Measurements from ENCODE around the gene SYS1.

The SYS1 gene

DNA sequence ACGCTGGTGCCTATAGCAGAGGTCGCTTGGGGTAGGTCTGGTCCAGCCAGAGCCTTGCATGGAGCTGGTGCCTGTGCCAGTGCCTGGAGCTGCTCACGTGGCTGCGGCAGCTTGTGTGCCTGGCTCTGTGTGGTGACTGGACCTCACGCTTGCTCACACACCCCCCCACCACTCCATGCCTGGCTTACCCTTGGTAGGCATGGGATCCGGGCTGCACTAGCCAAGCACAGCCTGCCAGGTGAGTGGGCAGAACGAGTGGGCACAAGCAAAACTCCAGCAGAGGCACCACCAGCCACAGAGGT lies 32.1 kb downstream of the SYS1 start:
- Histone ChIP-seq H3K79me2 (ENCODE audit: control insufficient read depth, insufficient read depth, low read length, poor library complexity) (no peaks in the 10 kb centered on the region), H3K4me2 (ENCODE audit: low read length) (no peak overlapping the region), H2AFZ (ENCODE audit: insufficient read depth, low read length, poor library complexity) (no peak overlapping the region), H3K4me3 (ENCODE audit: low read depth, low read length) (no peak overlapping the region), H3K23ac (ENCODE audit: low read length) (no peak overlapping the region), H3K9me3 (ENCODE audit: insufficient read depth, low read depth, low read length) (no peaks in the 10 kb centered on the region), H4K8ac (ENCODE audit: low read depth, low read length) (no peak overlapping the region), H3K18ac (ENCODE audit: low read length) (no peak overlapping the region), H3K9ac (ENCODE audit: low read length) (no peak overlapping the region), H3K27ac (ENCODE audit: low read depth, low read length) (no peak overlapping the region), H3K27me3 (ENCODE audit: insufficient read depth, low read length) (no peaks in the 10 kb centered on the region), H2AK5ac (ENCODE audit: low read length) (no peak overlapping the region), H3K36me3 (ENCODE audit: control insufficient read depth in 1 of 2, insufficient read depth in 2 of 2, low read length in 2 of 2) (no peaks in the 10 kb centered on the region), H3K79me1 (ENCODE audit: low read length) (no peaks in the 10 kb centered on the region), H2BK5ac (ENCODE audit: low read depth, low read length, poor library complexity) (no peak overlapping the region), H3K4me1 (ENCODE audit: control insufficient read depth in 1 of 2, insufficient read depth in 2 of 2, low read length in 2 of 2) (no peaks in the 10 kb centered on the region), H2BK120ac (ENCODE audit: insufficient read depth, low read length, poor library complexity) (no peak overlapping the region), H2BK12ac (ENCODE audit: low read length) (no peak overlapping the region), H3K14ac (ENCODE audit: low read length) (no peak overlapping the region), H4K91ac (ENCODE audit: low read depth, low read length) (no peak overlapping the region), H3K4ac (ENCODE audit: low read depth, low read length) (no peak overlapping the region), H4K12ac (ENCODE audit: low read depth, low read length) (no peak overlapping the region)
- no CpG with 5 or more reads among the region's 7 CpGs for WGBS (ENCODE audit: extremely low coverage, insufficient coverage, insufficient read length)
- DNase-seq: no peak

DNA sequence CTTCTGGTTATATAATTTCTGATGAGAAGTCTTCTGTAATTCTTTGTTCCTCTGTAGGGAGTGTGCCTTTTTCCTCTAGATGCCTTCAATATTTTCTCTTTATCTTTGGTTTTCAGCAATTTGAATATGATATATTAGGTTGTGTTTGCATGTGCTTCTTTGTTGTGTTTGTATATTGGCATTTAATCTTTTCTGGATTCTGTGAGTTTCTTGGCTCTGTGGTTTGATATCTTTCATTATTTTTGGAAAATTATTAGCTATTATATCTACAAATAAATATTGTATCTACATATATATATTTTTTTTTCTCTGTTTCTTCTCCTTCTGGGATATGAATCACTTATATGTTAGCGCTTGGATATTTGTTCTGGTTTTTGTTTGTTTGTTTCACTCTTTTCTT lies 36.1 kb downstream of the SYS1 start:
- Histone ChIP-seq H3K4me2 (ENCODE audit: low read length) (no peak overlapping the region), H3K9me3 (ENCODE audit: insufficient read depth, low read depth, low read length) (peaks cover 6% of the 10 kb centered on the region), H3K79me2 (ENCODE audit: control insufficient read depth, insufficient read depth, low read length, poor library complexity) (no peaks in the 10 kb centered on the region), H3K27me3 (ENCODE audit: insufficient read depth, low read length) (no peaks in the 10 kb centered on the region), H4K91ac (ENCODE audit: low read depth, low read length) (no peak overlapping the region), H3K4ac (ENCODE audit: low read depth, low read length) (no peak overlapping the region), H4K8ac (ENCODE audit: low read depth, low read length) (no peak overlapping the region), H3K4me3 (ENCODE audit: low read depth, low read length) (no peak overlapping the region), H2BK120ac (ENCODE audit: insufficient read depth, low read length, poor library complexity) (no peak overlapping the region), H2BK12ac (ENCODE audit: low read length) (no peak overlapping the region), H3K9ac (ENCODE audit: low read length) (no peak overlapping the region), H4K12ac (ENCODE audit: low read depth, low read length) (no peak overlapping the region), H3K36me3 (ENCODE audit: control insufficient read depth in 1 of 2, insufficient read depth in 2 of 2, low read length in 2 of 2) (no peaks in the 10 kb centered on the region), H2AFZ (ENCODE audit: insufficient read depth, low read length, poor library complexity) (no peak overlapping the region), H2BK5ac (ENCODE audit: low read depth, low read length, poor library complexity) (no peak overlapping the region), H3K23ac (ENCODE audit: low read length) (no peak overlapping the region), H3K27ac (ENCODE audit: low read depth, low read length) (no peak overlapping the region), H3K18ac (ENCODE audit: low read length) (no peak overlapping the region), H3K4me1 (ENCODE audit: control insufficient read depth in 1 of 2, insufficient read depth in 2 of 2, low read length in 2 of 2) (no peaks in the 10 kb centered on the region), H2AK5ac (ENCODE audit: low read length) (no peak overlapping the region), H3K14ac (ENCODE audit: low read length) (no peak overlapping the region), H3K79me1 (ENCODE audit: low read length) (no peaks in the 10 kb centered on the region)
- DNase-seq: no peak
- no CpG with 5 or more reads among the region's 1 CpG for WGBS (ENCODE audit: extremely low coverage, insufficient coverage, insufficient read length)

DNA sequence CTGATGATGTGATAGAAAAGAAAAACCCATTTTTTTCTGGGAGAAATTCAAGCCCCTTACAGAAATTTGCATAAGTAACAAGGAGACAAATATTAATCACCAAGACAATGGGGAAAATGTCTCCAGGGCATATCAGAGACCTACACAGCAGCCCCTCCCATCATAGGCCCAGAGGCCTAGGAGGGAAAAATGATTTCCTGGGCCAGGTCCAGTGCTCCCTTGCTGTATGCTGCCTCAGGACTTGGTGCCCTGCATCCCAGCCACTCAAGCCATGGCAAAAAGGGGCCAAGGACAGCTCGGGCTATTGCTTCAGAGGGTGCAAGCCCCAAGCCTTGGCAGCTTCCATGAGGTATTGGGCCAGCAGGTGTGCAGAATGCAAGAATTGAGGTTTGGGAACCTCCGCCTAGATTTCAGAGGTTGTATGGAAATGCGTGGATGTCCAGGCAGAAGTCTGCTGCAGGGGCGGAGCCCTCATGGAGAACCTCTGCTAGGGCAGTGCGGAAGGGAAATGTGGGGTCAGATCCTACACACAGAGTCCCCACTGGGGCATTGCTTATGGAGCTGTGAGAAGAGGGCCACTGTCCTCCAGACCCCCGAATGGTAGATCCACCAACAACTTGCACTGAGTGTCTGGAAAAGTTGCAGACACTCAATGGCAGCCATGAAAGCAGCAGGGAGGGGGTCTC lies 37.5 kb downstream of the SYS1 start:
- Histone ChIP-seq H3K27me3 (ENCODE audit: insufficient read depth, low read length) (no peaks in the 10 kb centered on the region), H3K14ac (ENCODE audit: low read length) (no peak overlapping the region), H3K4me3 (ENCODE audit: low read depth, low read length) (no peak overlapping the region), H2BK120ac (ENCODE audit: insufficient read depth, low read length, poor library complexity) (no peak overlapping the region), H2BK12ac (ENCODE audit: low read length) (no peak overlapping the region), H3K79me2 (ENCODE audit: control insufficient read depth, insufficient read depth, low read length, poor library complexity) (no peaks in the 10 kb centered on the region), H4K8ac (ENCODE audit: low read depth, low read length) (no peak overlapping the region), H3K4me2 (ENCODE audit: low read length) (no peak overlapping the region), H3K23ac (ENCODE audit: low read length) (no peak overlapping the region), H3K4ac (ENCODE audit: low read depth, low read length) (no peak overlapping the region), H2AFZ (ENCODE audit: insufficient read depth, low read length, poor library complexity) (no peak overlapping the region), H3K9ac (ENCODE audit: low read length) (no peak overlapping the region), H3K79me1 (ENCODE audit: low read length) (no peaks in the 10 kb centered on the region), H4K91ac (ENCODE audit: low read depth, low read length) (no peak overlapping the region), H3K9me3 (ENCODE audit: insufficient read depth, low read depth, low read length) (peaks cover 6% of the 10 kb centered on the region), H3K18ac (ENCODE audit: low read length) (no peak overlapping the region), H3K36me3 (ENCODE audit: control insufficient read depth in 1 of 2, insufficient read depth in 2 of 2, low read length in 2 of 2) (no peaks in the 10 kb centered on the region), H3K27ac (ENCODE audit: low read depth, low read length) (no peak overlapping the region), H4K12ac (ENCODE audit: low read depth, low read length) (no peak overlapping the region), H3K4me1 (ENCODE audit: control insufficient read depth in 1 of 2, insufficient read depth in 2 of 2, low read length in 2 of 2) (peaks cover 0 to 1% of the 10 kb centered on the region in 2 experiments), H2BK5ac (ENCODE audit: low read depth, low read length, poor library complexity) (no peak overlapping the region), H2AK5ac (ENCODE audit: low read length) (no peak overlapping the region)
- no CpG with 5 or more reads among the region's 6 CpGs for WGBS (ENCODE audit: extremely low coverage, insufficient coverage, insufficient read length)
- DNase-seq: no peak

DNA sequence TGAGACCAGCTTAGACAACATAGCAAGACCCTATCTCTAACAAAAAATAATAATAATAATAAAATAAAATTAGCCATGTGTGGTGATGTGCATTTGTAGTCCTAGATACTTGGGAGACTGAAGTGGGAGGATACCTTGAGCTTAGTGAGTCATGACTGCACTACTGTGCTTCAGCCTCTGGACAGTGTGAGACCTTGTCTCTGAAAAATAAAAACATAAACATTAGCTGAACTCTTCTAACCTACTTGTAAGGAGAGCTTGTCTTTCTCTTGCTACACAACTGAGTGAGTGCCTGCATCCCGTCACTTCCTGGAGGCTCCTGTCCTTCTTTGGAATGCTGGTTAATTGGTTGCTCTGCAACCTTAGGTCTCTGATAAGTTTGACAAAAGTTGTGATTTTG lies 40.0 kb downstream of the SYS1 start:
- Histone ChIP-seq H3K4me2 (ENCODE audit: low read length) (no peak overlapping the region), H3K79me1 (ENCODE audit: low read length) (peaks cover 6% of the 10 kb centered on the region), H4K91ac (ENCODE audit: low read depth, low read length) (no peak overlapping the region), H2BK12ac (ENCODE audit: low read length) (no peak overlapping the region), H3K18ac (ENCODE audit: low read length) (no peak overlapping the region), H4K12ac (ENCODE audit: low read depth, low read length) (no peak overlapping the region), H3K4me3 (ENCODE audit: low read depth, low read length) (no peak overlapping the region), H3K4ac (ENCODE audit: low read depth, low read length) (no peak overlapping the region), H3K9ac (ENCODE audit: low read length) (no peak overlapping the region), H3K14ac (ENCODE audit: low read length) (no peak overlapping the region), H3K9me3 (ENCODE audit: insufficient read depth, low read depth, low read length) (peaks cover 6% of the 10 kb centered on the region), H2BK5ac (ENCODE audit: low read depth, low read length, poor library complexity) (no peak overlapping the region), H2AK5ac (ENCODE audit: low read length) (no peak overlapping the region), H3K79me2 (ENCODE audit: control insufficient read depth, insufficient read depth, low read length, poor library complexity) (peaks cover 9% of the 10 kb centered on the region), H3K23ac (ENCODE audit: low read length) (no peak overlapping the region), H3K4me1 (ENCODE audit: control insufficient read depth in 1 of 2, insufficient read depth in 2 of 2, low read length in 2 of 2) (peaks cover 6 to 15% of the 10 kb centered on the region in 2 experiments), H2BK120ac (ENCODE audit: insufficient read depth, low read length, poor library complexity) (no peak overlapping the region), H4K8ac (ENCODE audit: low read depth, low read length) (no peak overlapping the region), H3K36me3 (ENCODE audit: control insufficient read depth in 1 of 2, insufficient read depth in 2 of 2, low read length in 2 of 2) (no peaks in the 10 kb centered on the region), H2AFZ (ENCODE audit: insufficient read depth, low read length, poor library complexity) (no peak overlapping the region), H3K27ac (ENCODE audit: low read depth, low read length) (no peak overlapping the region), H3K27me3 (ENCODE audit: insufficient read depth, low read length) (peaks cover 7% of the 10 kb centered on the region)
- WGBS (ENCODE audit: extremely low coverage, insufficient coverage, insufficient read length): no CpG with 5 or more reads among the region's 1 CpG
- no peak for DNase-seq

Data from trophoblast cell (in vitro differentiated cells and primary cell).